ENCODE results near the gene DNAH6. TPM values are rescaled to one million over a fixed set of nuclear protein-coding genes. Genes with fewer than 3 reads are reported as not detected.

The DNAH6 gene
- polyA plus RNA-seq, 1 donor (not counting 4 experiments of a cell fraction or from before 2014, with no cell fraction given): 0.05 TPM

DNA sequence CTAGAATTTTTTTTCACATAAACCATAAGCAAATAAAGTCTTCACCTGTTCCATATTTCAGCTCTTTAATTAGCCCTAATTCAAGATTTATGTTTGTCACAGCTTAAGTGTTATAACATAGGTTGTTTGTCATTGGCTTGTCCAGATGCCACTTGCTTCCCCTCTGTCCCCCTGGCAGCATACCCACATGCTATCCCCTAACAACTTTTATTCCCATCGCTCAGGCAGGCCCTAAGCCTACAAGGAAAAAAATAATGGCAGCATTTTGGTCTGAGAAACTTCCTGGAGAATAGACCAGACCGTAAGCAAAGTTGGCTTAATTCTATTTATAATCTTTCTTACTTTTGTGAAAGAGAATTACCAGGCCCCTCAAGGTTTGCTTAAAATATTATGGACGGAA lies 173.9 kb downstream of the DNAH6 start:
- Histone ChIP-seq H3K4me2 (ENCODE audit: control insufficient read depth, extremely low read depth, insufficient read depth, low read depth, low read length) (no peak overlapping the region), H3K9ac (ENCODE audit: control insufficient read depth, extremely low read depth, insufficient read depth, low read length) (no peak overlapping the region), H3K27ac (ENCODE audit: control insufficient read depth, insufficient read depth, low read length) (no peak overlapping the region), H3K36me3 (ENCODE audit: control insufficient read depth in 2 of 2, extremely low read depth in 1 of 2, insufficient read depth in 2 of 2, low read length in 2 of 2) (no peaks in the 10 kb centered on the region), H3K4me1 (ENCODE audit: control insufficient read depth, extremely low read depth, insufficient read depth, low read length) (no peaks in the 10 kb centered on the region), H3K27me3 (ENCODE audit: control insufficient read depth, extremely low read depth, insufficient read depth, low read length) (no peaks in the 10 kb centered on the region), H3K9me1 (ENCODE audit: control insufficient read depth, extremely low read depth, insufficient read depth, low read length) (no peaks in the 10 kb centered on the region), H3K79me2 (ENCODE audit: control insufficient read depth, insufficient read depth, low read length) (no peaks in the 10 kb centered on the region), H3K4me3 (ENCODE audit: control insufficient read depth in 2 of 3, extremely low read depth in 1 of 3, insufficient read depth in 2 of 3, low read depth in 1 of 3, low read length in 3 of 3) (no peak overlapping the region), H4K20me1 (ENCODE audit: control insufficient read depth, extremely low read depth, insufficient read depth, low read length) (no peaks in the 10 kb centered on the region), H2AFZ (ENCODE audit: control insufficient read depth, low read length) (no peak overlapping the region), H3K9me3 (ENCODE audit: control insufficient read depth, low read depth, low read length) (no peaks in the 10 kb centered on the region)
- no peak for TF ChIP-seq EZH2 (IDR thresholded peaks at IDR 0.05; ENCODE audit: low read length)
- TF ChIP-seq, protein P1, sequence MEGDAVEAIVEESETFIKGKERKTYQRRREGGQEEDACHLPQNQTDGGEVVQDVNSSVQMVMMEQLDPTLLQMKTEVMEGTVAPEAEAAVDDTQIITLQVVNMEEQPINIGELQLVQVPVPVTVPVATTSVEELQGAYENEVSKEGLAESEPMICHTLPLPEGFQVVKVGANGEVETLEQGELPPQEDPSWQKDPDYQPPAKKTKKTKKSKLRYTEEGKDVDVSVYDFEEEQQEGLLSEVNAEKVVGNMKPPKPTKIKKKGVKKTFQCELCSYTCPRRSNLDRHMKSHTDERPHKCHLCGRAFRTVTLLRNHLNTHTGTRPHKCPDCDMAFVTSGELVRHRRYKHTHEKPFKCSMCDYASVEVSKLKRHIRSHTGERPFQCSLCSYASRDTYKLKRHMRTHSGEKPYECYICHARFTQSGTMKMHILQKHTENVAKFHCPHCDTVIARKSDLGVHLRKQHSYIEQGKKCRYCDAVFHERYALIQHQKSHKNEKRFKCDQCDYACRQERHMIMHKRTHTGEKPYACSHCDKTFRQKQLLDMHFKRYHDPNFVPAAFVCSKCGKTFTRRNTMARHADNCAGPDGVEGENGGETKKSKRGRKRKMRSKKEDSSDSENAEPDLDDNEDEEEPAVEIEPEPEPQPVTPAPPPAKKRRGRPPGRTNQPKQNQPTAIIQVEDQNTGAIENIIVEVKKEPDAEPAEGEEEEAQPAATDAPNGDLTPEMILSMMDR (optimal IDR thresholded peaks at IDR 0.05 in 1 of 3, IDR thresholded peaks at IDR 0.05 in 1 of 3, conservative IDR thresholded peaks at IDR 0.05 in 1 of 3; ENCODE audit: extremely low read depth in 1 of 3, insufficient read depth in 2 of 3, low read length in 3 of 3): no peak
- no peak for FAIRE-seq
- dilution Hi-C loops (cut with MboI; ENCODE audit: extremely low pct_ligation_motif_present, low sequenced_read_pairs): no loop called here
- no peak for DNase-seq (ENCODE audit: low read depth, low spot score)

DNA sequence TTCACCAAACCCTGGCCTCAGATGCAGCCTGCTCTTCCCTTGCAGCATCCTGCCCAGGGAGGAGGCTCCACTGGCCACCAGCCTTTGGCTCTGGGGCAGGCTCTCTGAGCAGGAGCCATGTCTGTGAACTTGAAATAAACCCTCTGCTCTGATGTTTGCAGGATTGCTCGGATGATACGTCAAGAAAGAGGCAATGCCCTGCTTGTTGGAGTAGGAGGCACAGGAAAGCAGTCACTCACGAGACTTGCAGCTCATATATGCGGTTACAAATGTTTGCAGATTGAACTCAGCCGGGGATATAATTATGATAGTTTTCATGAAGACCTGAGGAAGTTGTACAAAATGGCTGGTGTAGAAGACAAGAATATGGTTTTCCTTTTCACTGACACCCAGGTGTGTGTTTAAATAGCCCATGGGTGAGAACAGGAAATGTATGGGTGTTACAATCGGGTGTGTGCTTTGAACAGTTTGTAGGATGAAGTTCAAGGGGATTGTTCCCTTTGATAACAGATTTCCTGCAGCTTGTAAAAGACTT lies 177.9 kb downstream of the DNAH6 start:
- no peaks in the 10 kb centered on the region for H3K36me3 ChIP-seq (ENCODE audit: control insufficient read depth in 2 of 2, extremely low read depth in 1 of 2, insufficient read depth in 2 of 2, low read length in 2 of 2)
- no peak overlapping the region for H3K4me3 ChIP-seq (ENCODE audit: control insufficient read depth in 2 of 3, extremely low read depth in 1 of 3, insufficient read depth in 2 of 3, low read depth in 1 of 3, low read length in 3 of 3)
- H3K4me1 ChIP-seq (ENCODE audit: control insufficient read depth, extremely low read depth, insufficient read depth, low read length): no peaks in the 10 kb centered on the region
- H3K9ac ChIP-seq (ENCODE audit: control insufficient read depth, extremely low read depth, insufficient read depth, low read length): no peak overlapping the region
- H4K20me1 ChIP-seq (ENCODE audit: control insufficient read depth, extremely low read depth, insufficient read depth, low read length): no peaks in the 10 kb centered on the region
- no peak overlapping the region for H2AFZ ChIP-seq (ENCODE audit: control insufficient read depth, low read length)
- dilution Hi-C loops (cut with MboI; ENCODE audit: extremely low pct_ligation_motif_present, low sequenced_read_pairs): no loop called here
- H3K79me2 ChIP-seq (ENCODE audit: control insufficient read depth, insufficient read depth, low read length): no peaks in the 10 kb centered on the region
- no peaks in the 10 kb centered on the region for H3K9me3 ChIP-seq (ENCODE audit: control insufficient read depth, low read depth, low read length)
- H3K9me1 ChIP-seq (ENCODE audit: control insufficient read depth, extremely low read depth, insufficient read depth, low read length): no peaks in the 10 kb centered on the region
- no peak for DNase-seq (ENCODE audit: low read depth, low spot score)
- TF ChIP-seq, protein P1 (optimal IDR thresholded peaks at IDR 0.05 in 1 of 3, IDR thresholded peaks at IDR 0.05 in 1 of 3, conservative IDR thresholded peaks at IDR 0.05 in 1 of 3; ENCODE audit: extremely low read depth in 1 of 3, insufficient read depth in 2 of 3, low read length in 3 of 3): no peak
- no peak for TF ChIP-seq EZH2 (IDR thresholded peaks at IDR 0.05; ENCODE audit: low read length)
- H3K4me2 ChIP-seq (ENCODE audit: control insufficient read depth, extremely low read depth, insufficient read depth, low read depth, low read length): no peak overlapping the region
- no peak for FAIRE-seq
- H3K27me3 ChIP-seq (ENCODE audit: control insufficient read depth, extremely low read depth, insufficient read depth, low read length): no peaks in the 10 kb centered on the region
- no peak overlapping the region for H3K27ac ChIP-seq (ENCODE audit: control insufficient read depth, insufficient read depth, low read length)
